Measurements from ENCODE around the gene TMEM167A.
A peak's percentile ranks its signal among the peaks of the same experiment; 100 is the strongest.
"Not testable (repeated sequence)": the region's sequence is repeated elsewhere in the genome, so short reads cannot be mapped to it uniquely, and the experiment has no call there.

TMEM167A gene

GRCh38 chr5:83085106-83085505, 7.9 kb upstream of the TMEM167A start:
- DNase-seq = no peak

- no peak for DNase-seq
These were observed 7.1 kb upstream of the TMEM167A start for GRCh38 chr5:83084336-83084735.

- no peak for DNase-seq
These were observed 5.6 kb upstream of the TMEM167A start for GRCh38 chr5:83082750-83083149.

DNA sequence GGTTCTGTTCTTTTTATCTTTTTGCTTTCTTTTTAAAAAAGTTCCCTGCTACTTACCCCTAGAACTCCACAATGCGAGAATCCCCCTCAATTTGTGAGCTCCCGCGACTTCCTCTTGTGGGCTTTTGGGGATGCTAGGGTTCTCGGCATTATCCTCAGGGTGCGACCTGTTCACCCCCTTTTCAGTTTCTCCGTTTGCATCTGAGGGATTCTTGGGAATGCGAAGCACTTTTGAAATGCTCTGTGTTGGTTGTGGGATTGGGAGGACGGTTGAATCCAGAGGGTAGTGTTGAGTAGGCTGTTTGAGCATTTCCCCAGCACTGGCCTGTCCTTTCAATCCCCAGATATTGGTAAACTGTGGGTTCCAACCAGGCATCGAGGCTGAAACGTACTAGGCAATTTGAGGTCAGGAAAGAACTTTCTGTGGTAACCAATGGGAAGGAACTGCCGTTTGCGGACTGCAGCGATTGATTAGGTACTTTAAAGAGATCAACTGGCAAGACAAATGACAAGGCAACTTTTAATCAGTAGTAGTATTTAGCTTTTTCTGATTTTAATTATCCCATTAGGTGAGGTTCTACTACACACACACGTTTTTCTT, 568 bp upstream of the TMEM167A start:
- no peak for DNase-seq

DNA sequence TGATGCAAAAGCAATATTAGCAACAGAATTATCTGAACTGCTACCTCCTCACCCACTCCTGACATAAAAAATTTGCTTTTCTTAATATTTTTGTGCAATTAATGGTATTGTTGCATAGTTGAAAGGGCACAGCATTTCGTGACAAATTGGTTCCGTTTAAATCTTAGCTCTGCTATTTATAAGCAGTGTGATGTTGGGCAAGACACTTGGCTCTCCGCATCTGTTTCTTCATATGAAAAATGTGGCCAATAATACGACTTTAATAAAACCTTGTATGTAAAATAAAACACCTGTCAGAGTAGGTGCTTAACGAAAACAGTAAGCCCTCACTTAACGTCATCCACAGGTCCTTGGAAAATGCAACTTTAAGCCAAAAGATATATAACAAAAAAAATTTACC, 4.2 kb downstream of the TMEM167A start:
- DNase-seq = no peak

DNA sequence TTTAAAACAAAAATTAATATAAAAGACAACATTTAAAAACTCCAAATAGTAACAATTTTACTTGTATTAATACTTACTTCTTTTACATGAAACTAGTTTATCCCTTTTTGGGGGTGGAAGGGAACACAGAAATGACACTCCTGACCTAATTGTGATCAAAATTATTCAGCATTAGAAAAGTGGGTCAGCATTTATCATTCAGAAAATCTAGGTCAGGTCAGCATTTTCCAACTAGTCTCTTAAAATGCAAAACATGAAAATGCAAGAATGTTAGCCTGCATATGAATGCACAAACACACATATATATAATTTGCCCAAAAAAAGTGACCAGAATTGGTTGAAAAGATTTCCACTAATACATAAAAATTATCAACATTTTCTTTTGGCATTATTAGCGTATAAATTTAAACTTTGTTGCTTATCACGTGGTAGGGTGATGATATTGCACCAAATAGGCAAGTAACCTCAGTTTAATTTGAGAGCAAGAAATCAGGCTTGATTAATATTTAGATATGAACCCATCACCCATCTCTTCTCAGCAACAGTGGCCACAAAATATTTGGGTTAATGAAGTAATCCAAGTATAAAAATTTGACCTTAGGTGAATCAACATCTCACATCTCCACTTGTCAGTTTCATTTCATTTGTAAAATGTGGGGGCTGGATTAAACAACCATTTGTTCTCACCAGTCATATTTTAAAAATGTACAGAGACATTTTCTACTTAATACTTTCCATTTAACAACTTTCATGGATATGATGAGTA, 5.7 kb downstream of the TMEM167A start:
- DNase-seq = no peak

DNA sequence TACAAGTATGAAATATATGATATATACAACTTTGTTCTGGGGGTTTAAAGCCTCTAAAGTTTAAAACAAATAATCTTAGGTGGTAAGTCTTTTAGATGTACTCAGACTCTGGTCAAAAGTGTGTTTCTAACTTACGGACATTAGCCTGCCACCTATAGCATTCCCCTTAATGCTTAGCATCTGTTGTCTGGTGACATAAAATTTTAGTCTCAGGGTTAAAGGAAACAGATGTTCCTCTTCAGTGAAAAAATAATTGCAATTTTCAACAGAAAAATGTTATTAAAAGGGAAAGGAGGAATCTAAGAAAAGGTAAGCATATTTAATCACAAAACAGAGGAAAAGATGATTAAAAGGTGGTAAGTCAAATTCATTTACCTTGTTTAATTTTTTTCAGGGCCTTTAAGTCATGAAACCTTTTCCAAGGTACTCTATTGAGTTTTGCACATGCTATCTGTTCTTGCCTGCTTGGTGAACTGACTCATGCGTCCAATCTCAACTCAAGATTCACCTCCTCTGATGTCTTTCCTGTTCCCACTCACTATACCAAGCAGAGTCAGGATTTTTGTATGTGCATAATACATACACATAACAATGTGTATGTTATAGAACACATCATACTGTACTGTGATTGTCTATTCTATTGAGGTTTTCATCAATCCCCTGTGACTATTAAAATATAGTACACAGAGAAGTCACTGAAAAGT, 7.9 kb downstream of the TMEM167A start:
- DNase-seq = no peak

DNA sequence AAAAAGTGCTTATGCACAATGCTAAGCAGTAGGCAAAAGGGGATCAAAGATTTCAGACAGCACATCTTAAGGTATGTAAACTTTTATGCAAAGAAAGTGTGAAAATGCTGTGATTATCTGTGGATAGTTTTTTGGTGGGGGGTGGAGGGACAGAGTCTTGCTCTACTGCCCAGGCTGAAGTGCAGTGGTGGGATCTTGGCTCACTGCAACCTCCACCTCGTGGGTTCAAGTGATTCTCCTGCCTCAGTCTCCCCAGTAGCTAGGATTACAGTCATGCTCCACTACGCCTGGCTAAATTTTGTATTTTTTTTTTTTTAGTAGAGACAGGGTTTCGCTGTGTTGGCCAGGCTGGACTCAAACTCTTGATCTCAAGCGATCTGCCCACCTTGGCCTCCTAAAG, 9.8 kb downstream of the TMEM167A start:
- DNase-seq = not testable (repeated sequence)

GRCh38 chr5:83066548-83067110, 10.6 kb downstream of the TMEM167A start:
- DNase-seq = no peak

DNA sequence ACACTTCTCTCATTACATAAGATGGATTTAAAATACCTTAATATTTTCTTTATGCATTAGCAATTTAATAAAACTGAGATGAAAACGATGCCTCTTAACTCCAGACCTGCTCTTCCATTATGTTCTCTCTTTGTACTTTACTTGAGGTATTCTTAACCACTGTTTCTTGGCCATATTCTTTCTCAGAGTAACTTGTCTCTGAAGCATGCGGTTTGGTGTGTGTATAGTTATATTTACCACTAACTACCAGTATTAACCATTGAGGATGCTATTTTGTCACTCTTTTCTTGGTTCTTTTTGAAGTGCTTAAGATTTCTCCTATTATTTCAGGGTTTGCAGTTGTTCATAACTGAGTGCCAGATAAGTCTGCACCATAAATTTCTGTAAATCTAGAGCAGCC, 17.9 kb downstream of the TMEM167A start:
- DNase-seq = no peak

DNA sequence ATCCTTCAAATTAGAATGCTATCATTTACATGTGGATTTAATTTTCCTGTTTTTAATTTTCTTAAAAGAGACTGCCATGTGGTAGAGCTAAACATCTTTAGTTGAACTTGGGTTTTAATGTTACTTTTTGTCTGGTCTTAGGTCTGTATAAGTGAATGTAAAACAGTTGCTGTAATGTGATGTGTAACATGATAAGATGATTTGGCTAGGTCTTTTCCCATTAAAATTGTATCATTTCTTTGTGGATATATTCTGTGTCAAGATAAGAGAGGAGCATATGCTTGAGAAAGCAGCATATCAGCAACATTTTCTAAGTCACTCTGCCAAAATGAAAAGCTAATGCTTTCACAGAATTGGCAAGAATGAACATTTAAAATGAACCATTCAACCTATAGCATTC, 18.5 kb downstream of the TMEM167A start:
- no peak for DNase-seq

DNA sequence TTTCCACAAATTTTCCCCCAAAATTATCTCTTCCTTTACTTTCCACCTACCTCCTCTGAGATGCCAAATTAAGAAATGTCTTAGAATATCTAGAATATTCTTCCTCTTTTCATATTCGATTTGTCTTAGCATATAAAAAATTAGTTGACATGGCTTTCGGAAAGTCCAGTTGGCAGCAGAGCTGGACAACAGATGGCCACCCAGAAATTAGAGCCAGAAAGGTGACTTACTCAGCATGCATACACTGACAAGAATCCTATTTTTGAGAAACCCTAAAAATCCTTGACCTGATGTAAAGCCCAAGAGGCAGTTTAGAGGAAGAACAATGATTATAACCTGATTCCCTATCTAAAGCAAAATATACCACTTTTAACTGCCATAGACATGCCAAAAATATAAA, 22.0 kb downstream of the TMEM167A start:
- DNase-seq = no peak

- DNase-seq = no peak
These were observed 26.4 kb downstream of the TMEM167A start for GRCh38 chr5:83050723-83051340.

DNA sequence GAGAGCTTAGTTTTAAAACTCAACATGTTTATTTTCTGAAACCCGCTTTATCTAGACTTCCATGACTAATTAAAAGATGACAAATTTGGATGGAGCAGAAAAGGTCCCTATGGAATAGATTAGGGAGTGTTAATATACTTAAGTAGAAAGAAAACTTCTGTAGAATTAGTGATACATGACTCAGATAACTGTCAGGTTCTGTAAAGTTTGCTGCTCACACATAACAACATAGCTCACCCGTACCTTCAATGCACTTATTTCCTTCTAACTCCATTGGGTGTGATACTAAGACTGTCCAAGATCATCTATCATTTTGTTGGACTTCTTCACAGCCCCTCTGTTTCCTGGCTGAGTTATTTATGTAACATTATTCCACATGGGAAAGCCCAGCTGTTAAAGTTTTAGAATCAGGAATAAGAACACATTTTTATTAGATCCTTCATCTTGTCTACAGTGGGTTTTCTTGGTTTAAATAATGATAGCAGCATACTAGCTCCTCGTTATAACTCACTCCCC, 27.8 kb downstream of the TMEM167A start:
- no peak for DNase-seq

GRCh38 chr5:83048811-83049210, 28.4 kb downstream of the TMEM167A start:
- DNase-seq = no peak

DNA sequence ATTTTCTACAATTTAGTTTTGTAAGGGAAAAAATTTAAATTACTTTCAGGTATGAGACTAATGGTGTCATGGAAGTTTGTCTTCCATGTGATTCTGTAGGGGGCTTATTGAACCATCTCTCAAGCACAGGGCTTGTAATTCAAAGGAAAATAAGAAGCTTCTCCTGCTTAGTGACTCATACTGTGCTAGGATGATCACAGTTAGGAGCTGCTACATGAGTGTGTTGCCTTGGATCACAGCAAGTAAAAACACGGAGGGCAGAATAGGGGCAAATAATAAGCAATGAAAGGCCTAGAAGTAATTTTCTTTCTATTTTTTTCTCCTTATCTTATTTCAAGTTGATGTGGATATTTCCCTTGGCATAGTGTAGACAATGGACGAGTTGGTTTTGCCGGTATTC, 28.9 kb downstream of the TMEM167A start:
- no peak for DNase-seq

- DNase-seq = no peak
These were observed 32.3 kb downstream of the TMEM167A start for GRCh38 chr5:83044926-83045325.

GRCh38 chr5:83042507-83042906, 34.7 kb downstream of the TMEM167A start:
- no peak for DNase-seq

DNA sequence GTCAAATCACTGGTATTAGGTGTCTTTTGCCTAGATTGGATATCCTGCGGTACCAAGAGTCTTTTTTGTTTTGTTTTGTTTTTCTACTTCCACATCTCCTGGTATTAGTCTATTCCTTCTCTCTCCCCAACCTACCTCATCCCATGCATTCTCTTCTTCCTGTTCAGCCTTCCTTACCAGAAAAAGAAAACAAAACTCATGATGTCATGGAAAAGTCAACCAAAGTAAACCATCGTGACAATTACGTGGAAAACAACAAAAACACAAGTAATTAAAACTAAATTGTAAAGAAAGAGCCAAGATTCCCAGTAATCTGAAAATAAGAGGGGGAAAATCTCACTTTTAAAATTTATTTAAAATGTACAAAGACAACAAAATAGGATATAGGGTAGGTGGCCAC, 38.3 kb downstream of the TMEM167A start:
- DNase-seq = no peak

GRCh38 chr5:83036991-83037575, 40.1 kb downstream of the TMEM167A start:
- no peak for DNase-seq

DNA sequence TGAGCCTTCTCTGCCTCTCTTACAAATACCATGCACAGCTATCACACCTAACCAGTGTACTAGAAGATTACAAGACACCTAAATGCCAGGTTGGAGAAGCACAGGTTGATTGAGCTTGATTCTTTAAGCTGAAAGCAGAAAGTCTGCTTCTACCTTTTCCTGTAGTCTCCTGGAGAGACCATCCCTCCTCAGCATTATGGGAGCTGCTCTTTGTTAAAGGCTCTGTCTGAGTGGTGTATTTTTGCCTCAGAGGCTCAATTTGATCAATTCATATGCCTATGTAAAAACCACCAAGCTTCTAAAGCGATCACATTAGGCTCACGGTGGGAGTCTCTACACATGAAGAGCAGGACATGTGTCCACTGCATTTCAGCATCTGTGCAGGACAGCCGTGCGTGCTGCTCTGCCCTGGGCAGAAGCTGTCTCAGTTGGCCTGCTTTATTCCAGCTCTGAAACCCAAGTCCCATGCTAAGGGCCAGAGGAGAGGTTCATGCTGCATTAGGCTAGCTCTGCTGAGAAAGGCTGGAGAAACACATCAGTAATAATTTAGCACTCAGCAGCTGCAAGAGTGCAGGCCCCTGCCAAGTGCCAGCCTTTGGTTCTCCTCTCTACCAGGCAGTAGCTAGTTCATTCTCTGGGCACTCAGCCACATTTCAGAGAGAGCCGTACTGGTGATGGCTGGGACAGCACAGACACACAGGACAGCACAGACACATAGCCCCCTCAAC, 41.7 kb downstream of the TMEM167A start:
- peak; percentile 27 for DNase-seq
